ENCODE data around the gene SLC49A3. TPM values are rescaled to one million over a fixed set of nuclear protein-coding genes. Genes with fewer than 3 reads are reported as not detected.

SLC49A3 gene
- total and polyA plus RNA-seq, 2 of the 13 experiments (the other 11 are each of a cell fraction or from before 2014, with no cell fraction given), result 0.07 to 0.17 TPM

GRCh38 chr4:674172-675035 is 14.5 kb downstream of the SLC49A3 start, which contains the start of the genes ATP5ME and MYL5 (continued):
- TF ChIP-seq ZHX1 (CRISPR knock-in tag; IDR thresholded peaks at IDR 0.05; ENCODE audit: low read depth) (peak; percentile 75; the same call in 1 of the 2 replicates), TARDBP (CRISPR knock-in tag; IDR thresholded peaks at IDR 0.05) (peak; percentile 74; the same call in 1 of the 2 replicates), AKAP8 (CRISPR knock-in tag; IDR thresholded peaks at IDR 0.05) (peak; percentile 86), EEA1 (CRISPR knock-in tag; IDR thresholded peaks at IDR 0.05; ENCODE audit: borderline replicate concordance) (peak; percentile 93; the same call in 1 of the 2 replicates), CHCHD3 (CRISPR knock-in tag; IDR thresholded peaks at IDR 0.05) (peak; percentile 80; the same call in 1 of the 2 replicates), THAP9 (CRISPR knock-in tag; IDR thresholded peaks at IDR 0.05; ENCODE audit: borderline replicate concordance) (peak; percentile 89), FIP1L1 (IDR thresholded peaks at IDR 0.05; ENCODE audit: borderline replicate concordance, insufficient read depth, low read depth, low read length) (peak; percentile 55; the same call in 1 of the 2 replicates), BRF2 (CRISPR knock-in tag; IDR thresholded peaks at IDR 0.05) (no peak), HOXA5 (CRISPR knock-in tag; IDR thresholded peaks at IDR 0.05) (no peak), ZBTB46 (CRISPR knock-in tag; IDR thresholded peaks at IDR 0.05; ENCODE audit: borderline replicate concordance) (no peak), NR2F2 (IDR thresholded peaks at IDR 0.05; ENCODE audit: borderline replicate concordance, low read depth) (no peak), ZNF24 (IDR thresholded peaks at IDR 0.05) (no peak), ZNF570 (CRISPR knock-in tag; IDR thresholded peaks at IDR 0.05; ENCODE audit: borderline replicate concordance) (no peak), ONECUT2 (CRISPR knock-in tag; IDR thresholded peaks at IDR 0.05) (no peak), PHB2 (IDR thresholded peaks at IDR 0.05; ENCODE audit: partially characterized antibody) (no peak), THAP7 (CRISPR knock-in tag; IDR thresholded peaks at IDR 0.05) (peak; percentile 65; the same call in 1 of the 2 replicates), BRCA1 (CRISPR knock-in tag; IDR thresholded peaks at IDR 0.05) (no peak), ARHGAP35 (CRISPR knock-in tag; IDR thresholded peaks at IDR 0.05; ENCODE audit: borderline replicate concordance) (0 out of 2 replicates have a peak, but pooled peaks have one; percentile 23), ARNTL (CRISPR knock-in tag; IDR thresholded peaks at IDR 0.05) (peak; percentile 46; the same call in 1 of the 2 replicates)
